ENCODE measurements around the gene RIPPLY3.

- TF ChIP-seq ZNF354C (tag by site-specific recombination; IDR thresholded peaks at IDR 0.05; ENCODE audit: borderline replicate concordance, low read depth) (no peak), ZNF274 (IDR thresholded peaks at IDR 0.05; ENCODE audit: low read length) (no peak), ZNF274 (tag by site-specific recombination; IDR thresholded peaks at IDR 0.05; ENCODE audit: borderline replicate concordance) (no peak), PRDM2 (tag by site-specific recombination; IDR thresholded peaks at IDR 0.05; ENCODE audit: borderline replicate concordance) (no peak), ZNF133 (tag by site-specific recombination; IDR thresholded peaks at IDR 0.05) (no peak), ZNF521 (tag by site-specific recombination; IDR thresholded peaks at IDR 0.05) (no peak), REST (tag by site-specific recombination; IDR thresholded peaks at IDR 0.05) (no peak), CTCF (tag by site-specific recombination; IDR thresholded peaks at IDR 0.05) (no peak), BCL11A (tag by site-specific recombination; IDR thresholded peaks at IDR 0.05; ENCODE audit: low read depth) (no peak)
These were observed 7.2 kb upstream of the RIPPLY3 start for GRCh38 chr21:36999131-36999898.

Data from HEK293 (cell line).